Activated CD8-positive, alpha-beta memory T cell treated with anti-CD3 and anti-CD28 coated beads, Interleukin-2, amount 50 U/mL, for 24 hours (primary cell): ENCODE results near the gene GPR146.
"Not testable (repeated sequence)": the region's sequence is repeated elsewhere in the genome, so short reads cannot be mapped to it uniquely, and the experiment has no call there.

Experiments
- DNase-seq: peaks from one replicate; pipeline ENCODE4 v3.0.0-alpha.2; 2020; ENCODE audit errors: extremely low read depth

GPR146 gene

DNA sequence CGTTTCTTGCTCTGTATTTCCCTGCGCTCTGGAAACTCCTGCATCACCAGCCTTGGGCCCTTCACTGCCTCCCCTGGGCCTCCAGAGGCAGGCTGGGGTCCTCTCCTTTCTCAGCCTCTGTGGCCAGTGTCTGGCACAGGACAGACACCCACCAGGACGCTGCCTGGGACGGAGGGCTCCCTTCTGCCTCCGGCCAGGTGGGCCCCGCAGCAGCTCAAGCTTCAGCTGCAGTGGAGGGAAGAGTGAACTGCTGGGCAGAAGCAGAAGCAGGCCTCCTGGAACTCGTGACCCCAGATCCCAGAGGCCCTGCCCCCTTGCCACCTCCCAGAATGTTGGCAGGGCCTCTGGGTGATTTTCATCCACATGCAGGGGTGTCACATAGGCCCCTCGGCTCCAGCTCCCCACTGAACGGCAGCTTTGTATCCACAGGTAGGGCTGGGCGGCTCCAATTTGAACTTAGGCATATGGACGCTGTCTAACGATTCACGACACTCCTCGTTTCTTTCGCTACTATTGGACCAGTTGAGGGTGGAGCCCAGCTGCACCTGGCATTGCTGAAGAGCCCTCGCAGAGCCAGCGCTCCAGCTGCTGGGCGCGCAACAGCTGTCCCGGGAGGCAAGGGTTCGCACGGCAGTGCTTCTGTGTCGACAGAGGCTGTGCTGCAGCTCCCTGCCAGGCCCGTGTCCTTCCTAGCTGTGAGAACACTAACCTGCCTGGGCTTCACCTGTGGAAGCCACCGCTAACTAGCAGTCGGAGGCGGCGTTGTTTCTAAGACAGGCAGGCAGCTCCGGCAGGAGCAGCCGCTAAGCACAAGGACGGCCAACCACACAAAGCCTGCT lies 18.4 kb upstream of the GPR146 start:
- DNase-seq, result no peak

DNA sequence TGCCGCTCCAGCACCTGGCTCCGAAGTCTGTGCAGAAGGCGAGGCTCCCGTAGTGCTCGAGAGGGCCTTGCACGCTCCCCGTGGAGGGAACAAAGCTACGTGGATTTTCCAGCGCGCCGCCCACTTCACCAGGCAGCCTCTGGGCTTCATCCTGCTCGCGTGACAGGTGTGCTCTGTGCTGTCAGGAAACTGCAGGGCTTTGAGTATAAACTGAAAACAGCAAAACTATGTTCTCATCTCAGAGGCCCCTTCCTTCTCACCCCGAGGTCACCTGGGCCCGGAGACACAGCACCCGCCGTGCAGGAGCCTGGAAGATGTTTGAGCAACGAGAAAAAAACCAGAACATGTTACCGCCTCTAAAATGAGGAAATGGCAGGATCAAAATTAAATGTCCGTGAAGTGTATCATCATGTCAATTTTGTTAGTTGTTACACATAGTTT lies 17.6 kb upstream of the GPR146 start:
- DNase-seq, result no peak

DNA sequence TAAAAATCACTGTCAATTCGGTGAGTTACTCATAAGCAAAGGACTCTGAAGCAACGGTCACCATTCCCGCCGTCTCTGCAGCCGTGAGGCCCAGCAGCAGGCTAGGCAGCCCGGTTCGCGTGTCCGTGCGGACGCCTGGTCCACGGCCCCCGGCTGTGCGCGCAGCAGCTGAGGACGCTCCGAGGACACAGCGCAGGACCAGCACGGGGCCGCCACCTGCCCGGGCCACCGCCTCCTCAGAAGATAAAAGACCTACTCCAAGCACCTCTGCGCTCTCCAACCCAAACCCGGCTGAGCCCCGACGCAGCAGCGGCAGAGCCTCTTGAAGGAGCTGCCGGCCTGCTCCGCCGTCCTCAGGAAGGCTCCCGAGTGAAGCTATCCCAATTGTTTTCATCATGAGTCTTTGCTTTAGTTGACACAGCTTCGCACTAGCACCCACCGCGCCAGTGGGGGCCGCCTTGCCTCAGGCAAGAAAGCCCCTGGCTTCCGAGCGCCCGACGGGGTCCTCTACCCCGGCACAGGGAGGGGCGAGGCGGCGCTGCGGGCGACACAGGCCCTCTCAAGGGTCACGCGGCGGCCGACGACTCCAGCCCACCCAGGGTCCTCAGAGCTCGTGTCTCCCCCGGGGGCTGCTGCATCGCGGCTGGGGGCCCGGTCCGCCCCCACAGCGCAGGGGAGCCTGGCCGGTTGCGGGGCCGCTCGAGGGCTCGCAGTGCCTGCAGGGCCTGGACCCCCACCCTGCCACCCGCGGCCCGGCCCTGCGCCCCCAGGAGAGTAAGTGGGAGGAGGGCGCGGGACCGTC lies 16.9 kb upstream of the GPR146 start:
- no peak for DNase-seq

DNA sequence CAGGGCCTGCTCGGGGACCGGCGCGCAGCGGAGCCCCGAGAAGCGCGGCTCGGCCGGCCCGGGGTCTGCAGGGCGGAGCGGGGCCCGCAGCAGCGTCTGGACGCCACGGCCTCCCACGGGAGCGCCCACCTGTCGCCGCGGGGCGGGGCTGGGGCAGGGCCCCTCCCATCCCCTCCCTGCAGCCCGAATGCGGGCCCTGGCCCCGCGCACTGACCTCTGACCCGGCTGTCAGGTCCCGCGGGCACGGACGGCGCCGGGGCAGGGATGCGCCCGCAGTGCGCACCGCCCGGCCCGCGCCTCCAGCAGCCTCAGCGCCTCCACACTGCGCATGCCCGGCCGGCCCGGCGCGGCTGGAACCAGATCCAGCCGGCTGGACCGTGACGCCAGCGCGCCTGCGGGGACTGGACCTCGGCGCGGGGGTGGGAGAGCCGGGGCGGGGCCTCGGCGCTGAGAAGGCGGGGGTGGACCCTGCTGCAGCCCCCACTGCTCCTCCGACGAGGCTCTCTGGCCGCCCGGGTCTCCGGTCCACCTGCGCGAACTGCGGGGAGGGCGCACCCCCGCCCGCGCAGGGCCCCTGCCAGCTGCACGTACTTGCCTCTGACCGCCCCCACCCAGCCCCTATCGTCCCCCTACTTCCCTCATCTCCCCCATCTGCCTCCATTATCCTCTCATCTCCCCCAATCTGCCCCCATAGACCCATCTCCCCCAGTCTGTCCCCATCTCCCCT lies 16.1 kb upstream of the GPR146 start:
- DNase-seq, result peak; percentile 35

GRCh38 chr7:1028775-1029636 lies 15.3 kb upstream of the GPR146 start:
- peak; percentile 24 for DNase-seq

DNA sequence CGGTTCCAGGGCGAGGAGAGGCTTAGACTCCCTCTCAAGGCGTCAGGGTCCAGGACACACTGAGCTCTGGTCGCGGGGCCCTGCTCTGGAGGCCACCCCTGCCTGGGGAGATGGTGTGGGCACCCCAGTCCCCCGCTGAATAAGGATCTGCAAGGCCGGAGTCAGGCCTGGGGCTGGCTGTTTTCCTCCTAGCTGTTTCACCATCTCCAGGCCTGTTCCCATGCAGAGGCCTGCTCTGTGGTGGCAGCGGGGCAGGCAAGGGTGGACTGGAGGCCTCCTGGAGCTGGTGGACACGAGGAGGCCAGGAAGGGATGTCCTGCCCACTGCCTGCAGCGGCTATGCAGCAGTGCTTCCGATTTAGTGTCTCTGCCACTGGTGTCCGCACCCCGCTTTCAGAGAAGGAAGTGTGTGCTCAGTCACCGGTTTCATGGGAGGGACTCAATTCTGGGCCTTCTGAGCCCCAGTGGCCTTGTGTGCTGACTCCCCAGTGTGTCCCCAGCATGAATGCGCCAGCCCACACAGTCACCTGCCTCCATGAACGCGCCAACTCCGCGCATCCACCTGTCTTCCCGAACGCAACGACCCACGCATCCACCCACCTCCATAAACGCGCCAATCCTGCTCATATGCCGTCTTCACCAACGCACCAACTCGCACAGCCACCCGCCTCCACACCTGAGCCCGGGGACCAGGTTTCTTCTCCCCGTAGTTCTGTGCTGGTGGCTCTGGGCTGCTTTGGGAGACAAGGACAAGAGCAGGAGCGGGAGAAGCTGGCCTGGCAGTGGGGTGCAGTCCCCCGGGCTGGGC lies 14.5 kb upstream of the GPR146 start:
- no peak for DNase-seq

GRCh38 chr7:1030444-1031070 lies 13.8 kb upstream of the GPR146 start:
- no peak for DNase-seq

GRCh38 chr7:1031716-1032455 lies 12.5 kb upstream of the GPR146 start:
- no peak for DNase-seq

GRCh38 chr7:1032536-1033181 lies 11.7 kb upstream of the GPR146 start:
- DNase-seq, result no peak

GRCh38 chr7:1033546-1034145 lies 10.7 kb upstream of the GPR146 start:
- no peak for DNase-seq

- DNase-seq, result not testable (repeated sequence)
Measured at GRCh38 chr7:1034769-1035168, 9.6 kb upstream of the GPR146 start.

- DNase-seq, result not testable (repeated sequence)
Measured at GRCh38 chr7:1036164-1036928, 8.0 kb upstream of the GPR146 start.

DNA sequence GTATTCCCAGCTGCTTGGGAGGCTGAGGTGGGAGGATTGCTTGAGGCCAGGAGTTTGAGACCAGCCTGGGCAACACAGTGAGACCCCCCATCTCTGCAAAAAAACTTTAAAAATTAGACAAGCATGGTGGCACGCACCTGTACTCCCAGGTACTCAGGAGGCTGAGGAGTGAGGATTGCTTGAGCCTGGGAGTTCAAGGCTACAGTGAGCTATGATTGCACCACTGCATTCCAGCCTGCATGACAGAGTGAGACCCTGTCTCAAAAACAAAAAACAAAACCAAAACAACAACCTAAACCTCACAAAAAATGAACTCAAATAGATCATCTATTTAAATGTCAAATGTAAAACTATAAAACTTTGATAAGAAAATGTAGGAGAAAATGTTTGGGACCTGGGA lies 4.1 kb upstream of the GPR146 start:
- not testable (repeated sequence) for DNase-seq

DNA sequence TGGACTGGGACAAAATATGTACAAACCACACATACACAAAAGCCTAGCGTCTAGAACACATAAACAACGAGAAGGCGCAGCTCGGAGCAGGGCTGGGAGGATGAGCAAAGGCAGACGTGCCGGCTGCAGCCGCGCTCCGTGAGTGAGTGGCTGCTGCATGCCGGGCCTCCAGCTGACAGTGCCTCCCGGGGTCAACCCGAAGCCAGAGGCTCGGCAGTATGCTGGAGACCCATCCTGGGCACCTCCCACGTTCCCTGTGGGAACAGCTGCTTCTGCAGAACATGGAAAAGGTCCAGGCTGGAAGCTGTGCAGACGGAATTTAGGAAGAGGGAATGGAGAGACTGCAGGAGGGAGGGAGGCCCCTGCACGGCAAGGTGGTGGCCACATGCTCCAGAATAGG lies 3.6 kb upstream of the GPR146 start:
- DNase-seq, result no peak

- no peak for DNase-seq
Measured at GRCh38 chr7:1041551-1042491, 2.5 kb upstream of the GPR146 start.

GRCh38 chr7:1042492-1042833 lies 1.9 kb upstream of the GPR146 start:
- no peak for DNase-seq
